Spleen (tissue), 11 donors: ENCODE data around the gene BCOR. TPM values are rescaled to one million over a fixed set of nuclear protein-coding genes. Genes with fewer than 3 reads are reported as not detected.

ENCODE experiments used
- DNase-seq: peaks from one replicate; pipeline ENCODE4 v3.0.0-alpha.2; 2020
- H3K27ac ChIP-seq, 8 donors: fragments of 200-600 bp; sonication (generic) in 7 of 8; 1 replicate in 4 of 8; 2 replicates in 4 of 8; pipeline versions ENCODE4 v1.5.0 to v1.8.0; 2016 to 2021; ENCODE audit warnings: inconsistent platforms in 4 of 8, mild to moderate bottlenecking in 4 of 8, moderate library complexity in 1 of 8
- H3K27me3 ChIP-seq, 7 donors: fragments of 200-600 bp; sonication (generic) in 6 of 7; replicated peaks in 1 of 7; 1 replicate in 4 of 7; 2 replicates in 3 of 7; pipeline versions ENCODE4 v1.5.0 to v1.8.0; 2016 to 2021; ENCODE audit warnings: inconsistent platforms in 3 of 7, mild to moderate bottlenecking in 1 of 7
- H3K36me3 ChIP-seq, 6 donors: fragments of 200-600 bp; sonication (generic) in 5 of 6; 1 replicate in 4 of 6; 2 replicates in 2 of 6; pipeline versions ENCODE4 v1.5.0 to v1.8.0; 2016 to 2021; ENCODE audit warnings: inconsistent platforms in 2 of 6
- H3K4me1 ChIP-seq, 6 donors: fragments of 200-600 bp; sonication (generic) in 5 of 6; 1 replicate in 3 of 6; 2 replicates in 3 of 6; pipeline versions ENCODE4 v1.5.0 to v1.8.0; 2016 to 2021; ENCODE audit warnings: inconsistent platforms in 3 of 6
- H3K4me3 ChIP-seq, 8 donors: fragments of 200-600 bp; sonication (generic) in 7 of 8; 1 replicate in 4 of 8; 2 replicates in 4 of 8; pipeline versions ENCODE4 v1.5.0 to v1.8.0; 2016 to 2021; ENCODE audit warnings: inconsistent platforms in 4 of 8, mild to moderate bottlenecking in 4 of 8, moderate library complexity in 2 of 8
- H3K9me3 ChIP-seq, 8 donors: fragments of 200-600 bp; sonication (generic) in 7 of 8; 1 replicate in 4 of 8; 2 replicates in 4 of 8; pipeline versions ENCODE4 v1.5.0 to v1.8.0; 2016 to 2021; ENCODE audit warnings: inconsistent platforms in 4 of 8
- POLR2A ChIP-seq, 3 donors: fragments of 450-650 bp; IDR thresholded peaks; one replicate each; pipeline ENCODE4 v1.5.1; 2017; ENCODE audit warnings: antibody characterized with exemption in 3 of 3, mild to moderate bottlenecking in 1 of 3
- POLR2AphosphoS5 ChIP-seq, 3 donors: sonication (generic); formaldehyde crosslinking; IDR thresholded peaks; one replicate each; pipeline ENCODE4 v1.5.1; 2017; ENCODE audit warnings: antibody characterized with exemption in 3 of 3
- WGBS, 5 donors: extraction: QIAGEN DNeasy Blood & Tissue Kit in 3 of 5; methylation state at CpG; one replicate each; pipeline versions ENCODE4 v1.1.5 to v1.1.7; 2013 to 2018; 5-methylcytosine and 5-hydroxymethylcytosine counted together
- intact Hi-C: fragments of 100-400 bp; cut with DNase I; formaldehyde crosslinking; loops from one replicate; pipeline ENCODE4 v1.15.0; 2023; ENCODE audit warnings: low total_unique reads
- polyA plus RNA-seq, 3 donors: library from polyadenylated mRNA; stranded (reverse); fragments of 200-250 nt; gene quantifications; one replicate each; pipeline ENCODE4 v1.2.1, GENCODE V29; 2013
- total RNA-seq, 7 donors: library from RNA; depleted of rRNA in 3 of 7; stranded (reverse); fragments of >200 nt in 3 of 7; fragmentation: NEBNext Ultra II Directional in 4 of 7; extraction: Animal tissue kit (Norgen Biotek cat#: 25700) in 4 of 7; gene quantifications; one replicate each; pipeline versions ENCODE4 v1.1.0 to v1.2.1, GENCODE V29; 2016 to 2021
- TF ChIP-seq, protein P1 (sequence below), 11 experiments: fragments of 200-600 bp in 7 of 11; fragments of 450-650 bp in 4 of 11; sonication (generic) in 4 of 11; IDR thresholded peaks in 8 of 11; conservative IDR thresholded peaks in 3 of 11; 1 replicate in 7 of 11; 2 replicates in 4 of 11; pipeline versions ENCODE4 v1.4.0 to v1.8.0; 2016 to 2021; ENCODE audit warnings: antibody characterized with exemption in 11 of 11, inconsistent platforms in 4 of 11, mild to moderate bottlenecking in 1 of 11
- donor health status: healthy with polysubstance abuse.
- donor health status: DM: no; HTN: no; CAD: no; lungs with moderate emphysema.
- donor health status: DM: no; HTN: no; CAD: no.
- donor health status: Bipolar disorder and iron deficiency.
- donor health status: healthy.
- donor health status: DM: no; HTN: no; CAD: no.
- donor health status: DM: yes; HTN: yes; CAD: no.

Gene BCOR
- total and polyA plus RNA-seq, 10 donors = 8.3 to 38.6 (median 29.0) TPM

DNA sequence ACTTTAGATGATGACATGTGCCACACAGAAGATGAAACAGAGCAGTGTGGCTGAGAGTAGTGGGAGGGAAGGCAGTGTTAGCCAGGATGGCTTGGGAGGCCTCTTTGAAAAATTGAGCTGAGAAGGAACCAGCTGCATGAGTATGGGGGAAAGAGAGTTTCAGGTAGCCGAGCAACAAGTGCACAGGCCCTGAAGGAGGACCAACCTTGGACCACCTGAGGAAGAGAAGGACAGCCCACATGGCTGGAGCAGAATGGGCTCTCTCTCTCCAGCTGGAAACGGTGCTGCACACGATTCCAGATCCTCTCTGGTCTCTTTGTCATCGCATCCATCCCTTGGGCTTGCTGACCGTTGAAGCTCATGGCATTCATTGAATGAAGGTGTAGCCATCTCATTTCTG, 23.9 kb upstream of the BCOR start:
- no peaks in the 10 kb centered on the region for H3K4me1 ChIP-seq
- no peak for TF ChIP-seq POLR2AphosphoS5 (IDR thresholded peaks at IDR 0.05)
- TF ChIP-seq, protein P1, sequence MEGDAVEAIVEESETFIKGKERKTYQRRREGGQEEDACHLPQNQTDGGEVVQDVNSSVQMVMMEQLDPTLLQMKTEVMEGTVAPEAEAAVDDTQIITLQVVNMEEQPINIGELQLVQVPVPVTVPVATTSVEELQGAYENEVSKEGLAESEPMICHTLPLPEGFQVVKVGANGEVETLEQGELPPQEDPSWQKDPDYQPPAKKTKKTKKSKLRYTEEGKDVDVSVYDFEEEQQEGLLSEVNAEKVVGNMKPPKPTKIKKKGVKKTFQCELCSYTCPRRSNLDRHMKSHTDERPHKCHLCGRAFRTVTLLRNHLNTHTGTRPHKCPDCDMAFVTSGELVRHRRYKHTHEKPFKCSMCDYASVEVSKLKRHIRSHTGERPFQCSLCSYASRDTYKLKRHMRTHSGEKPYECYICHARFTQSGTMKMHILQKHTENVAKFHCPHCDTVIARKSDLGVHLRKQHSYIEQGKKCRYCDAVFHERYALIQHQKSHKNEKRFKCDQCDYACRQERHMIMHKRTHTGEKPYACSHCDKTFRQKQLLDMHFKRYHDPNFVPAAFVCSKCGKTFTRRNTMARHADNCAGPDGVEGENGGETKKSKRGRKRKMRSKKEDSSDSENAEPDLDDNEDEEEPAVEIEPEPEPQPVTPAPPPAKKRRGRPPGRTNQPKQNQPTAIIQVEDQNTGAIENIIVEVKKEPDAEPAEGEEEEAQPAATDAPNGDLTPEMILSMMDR (IDR thresholded peaks at IDR 0.05 in 8 of 11, conservative IDR thresholded peaks at IDR 0.05 in 3 of 11) = no peak
- no peak for TF ChIP-seq POLR2A (IDR thresholded peaks at IDR 0.05)
- intact Hi-C loops = no loop called here
- H3K36me3 ChIP-seq = no peaks in the 10 kb centered on the region
- H3K4me3 ChIP-seq = no peak overlapping the region
- DNase-seq = no peak
- no peaks in the 10 kb centered on the region for H3K27me3 ChIP-seq
- no peak overlapping the region for H3K27ac ChIP-seq
- H3K9me3 ChIP-seq = no peaks in the 10 kb centered on the region
- WGBS, 5 donors = 80 to 94% (median 88%) methylated on average over 5 of the region's 5 CpGs

DNA sequence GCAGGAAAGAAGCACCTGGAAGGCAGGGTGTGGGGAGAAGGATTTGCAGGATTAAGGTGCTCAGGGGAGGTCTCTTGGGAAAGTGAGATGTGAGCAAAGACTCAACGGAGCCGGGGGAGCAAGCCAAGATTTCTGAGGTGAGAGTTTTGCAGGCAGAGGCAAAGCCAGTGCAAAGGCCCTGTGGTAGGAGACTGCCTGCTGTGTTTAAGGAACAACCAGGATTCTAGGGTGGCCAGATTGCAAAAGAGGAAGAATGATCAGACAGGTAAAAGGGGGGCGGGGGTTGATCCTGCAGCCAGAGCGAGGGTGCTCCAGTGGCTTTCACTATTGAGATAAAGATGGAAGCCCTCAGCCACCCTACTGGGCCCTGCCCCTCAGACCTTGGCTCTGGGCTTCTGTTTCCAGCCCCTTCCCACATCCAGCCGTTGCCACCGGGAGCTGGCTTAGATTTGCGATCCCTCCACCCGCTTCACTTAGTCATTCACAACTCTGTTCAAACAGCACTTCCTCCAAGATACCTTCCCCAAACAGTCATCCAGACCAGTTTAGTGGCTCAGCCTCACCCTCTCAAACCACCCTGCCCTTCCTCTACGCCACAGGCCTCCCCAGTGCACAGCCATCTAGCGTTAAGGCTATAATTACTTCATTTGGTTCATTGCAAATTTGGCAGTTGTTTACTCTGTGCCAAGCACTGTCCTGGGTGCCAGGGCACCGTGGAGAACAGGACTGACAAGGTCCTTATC, 23.3 kb upstream of the BCOR start:
- Histone ChIP-seq H3K4me1 (no peaks in the 10 kb centered on the region), H3K27me3 (no peaks in the 10 kb centered on the region), H3K36me3 (no peaks in the 10 kb centered on the region), H3K4me3 (no peak overlapping the region), H3K27ac (no peak overlapping the region), H3K9me3 (no peaks in the 10 kb centered on the region)
- intact Hi-C loops = no loop called here
- TF ChIP-seq POLR2AphosphoS5 (IDR thresholded peaks at IDR 0.05) = no peak
- TF ChIP-seq, protein P1 (IDR thresholded peaks at IDR 0.05 in 8 of 11, conservative IDR thresholded peaks at IDR 0.05 in 3 of 11) = no peak
- TF ChIP-seq POLR2A (IDR thresholded peaks at IDR 0.05) = no peak
- WGBS, 5 donors = 50 to 72% (median 62%) methylated on average over 9 to 11 of the region's 11 CpGs
- DNase-seq = no peak

DNA sequence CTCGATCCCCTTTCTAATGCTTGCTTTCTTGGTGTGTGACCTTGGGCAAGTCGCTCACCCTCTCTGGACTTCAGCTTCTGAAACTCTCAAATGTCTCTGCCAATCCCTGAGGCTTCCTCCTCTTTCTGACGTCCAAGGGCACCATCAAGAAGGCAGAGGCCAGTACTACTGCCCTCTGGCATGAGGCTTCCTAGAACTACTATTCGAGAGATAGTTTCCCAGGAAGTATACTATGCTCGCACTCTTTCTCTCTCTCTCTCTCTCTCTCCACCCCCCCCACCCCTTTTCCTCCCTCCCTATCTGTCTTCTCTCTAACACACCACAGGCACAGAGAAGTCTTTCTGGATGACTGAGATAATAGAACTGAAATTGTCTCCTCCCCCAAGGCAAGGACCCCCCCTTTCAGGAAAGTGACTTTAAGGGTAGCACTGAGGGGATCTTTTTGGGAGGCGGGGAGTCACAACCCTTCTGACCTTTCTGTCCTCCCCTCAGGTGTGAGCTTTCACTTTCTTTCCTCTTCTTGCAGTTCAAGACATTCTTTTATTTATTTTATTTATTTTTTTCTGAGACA, 20.0 kb upstream of the BCOR start:
- Histone ChIP-seq H3K4me3 (no peak overlapping the region), H3K27ac (no peak overlapping the region), H3K4me1 (no peaks in the 10 kb centered on the region), H3K36me3 (no peaks in the 10 kb centered on the region), H3K9me3 (no peaks in the 10 kb centered on the region), H3K27me3 (no peaks in the 10 kb centered on the region)
- DNase-seq = no peak
- intact Hi-C loops = no loop called here
- WGBS, 5 donors = 67 to 85% (median 76%) methylated on average over 6 of the region's 6 CpGs
- TF ChIP-seq POLR2A (IDR thresholded peaks at IDR 0.05) (no peak), POLR2AphosphoS5 (IDR thresholded peaks at IDR 0.05) (no peak)
- TF ChIP-seq, protein P1 (IDR thresholded peaks at IDR 0.05 in 8 of 11, conservative IDR thresholded peaks at IDR 0.05 in 3 of 11) = no peak

DNA sequence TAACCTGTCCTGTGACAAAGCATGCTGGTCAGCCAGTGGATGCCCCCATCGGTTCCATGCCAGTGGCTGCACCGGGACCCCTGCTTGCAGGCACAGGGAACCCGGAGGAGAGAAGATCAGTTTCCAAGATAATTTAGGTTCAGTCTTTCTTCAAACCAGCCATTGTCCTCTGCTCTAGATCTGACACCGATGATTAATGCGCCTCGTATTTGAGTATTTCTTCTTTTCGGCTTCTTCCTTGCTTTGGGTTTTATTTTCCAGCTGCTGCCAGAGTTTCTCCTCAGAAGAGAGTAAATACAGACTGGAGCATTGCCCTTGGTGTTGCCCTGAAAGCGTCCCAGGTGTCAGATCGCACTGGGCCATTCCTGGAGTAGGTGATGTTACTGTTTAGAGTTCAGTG, 19.2 kb upstream of the BCOR start:
- DNase-seq = no peak
- 85 to 97% (median 93%) methylated on average over 7 to 9 of the region's 9 CpGs for WGBS, 5 donors
- intact Hi-C loops = no loop called here
- no peak overlapping the region for H3K4me3 ChIP-seq
- no peaks in the 10 kb centered on the region for H3K4me1 ChIP-seq
- H3K36me3 ChIP-seq = no peaks in the 10 kb centered on the region
- no peaks in the 10 kb centered on the region for H3K9me3 ChIP-seq
- H3K27ac ChIP-seq = no peak overlapping the region
- no peaks in the 10 kb centered on the region for H3K27me3 ChIP-seq
- TF ChIP-seq POLR2A (IDR thresholded peaks at IDR 0.05) = no peak
- TF ChIP-seq POLR2AphosphoS5 (IDR thresholded peaks at IDR 0.05) = no peak
- TF ChIP-seq, protein P1 (IDR thresholded peaks at IDR 0.05 in 8 of 11, conservative IDR thresholded peaks at IDR 0.05 in 3 of 11) = no peak
